Epidermal melanocyte (primary cell): Measurements from ENCODE around the gene CHD5.

ENCODE experiments used
- DNase-seq: peaks from one replicate; pipeline ENCODE4 v3.0.0; 2011; ENCODE audit warnings: low spot score; ENCODE audit not compliant: insufficient read length

Gene CHD5

DNA sequence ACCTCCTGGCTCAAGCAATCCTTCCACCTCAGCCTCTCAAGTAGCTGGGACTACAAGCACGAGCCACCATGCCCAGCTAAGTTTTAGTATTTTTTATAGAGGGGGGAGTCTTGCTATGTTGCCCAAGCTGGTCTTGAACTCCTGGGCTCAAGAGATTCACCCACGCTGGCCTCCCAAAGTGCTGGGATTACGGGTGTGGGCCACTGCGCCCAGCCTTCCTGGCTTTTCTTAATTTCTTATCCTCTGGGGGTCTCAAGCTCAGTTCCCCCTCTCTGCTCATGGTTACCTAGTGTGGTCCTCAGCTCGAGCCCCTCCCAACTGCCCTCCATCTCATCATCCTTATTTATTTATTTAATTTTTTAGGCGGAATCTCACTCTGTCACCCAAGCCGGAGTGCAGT is 22.1 kb upstream of the CHD5 start:
- no peak for DNase-seq

DNA sequence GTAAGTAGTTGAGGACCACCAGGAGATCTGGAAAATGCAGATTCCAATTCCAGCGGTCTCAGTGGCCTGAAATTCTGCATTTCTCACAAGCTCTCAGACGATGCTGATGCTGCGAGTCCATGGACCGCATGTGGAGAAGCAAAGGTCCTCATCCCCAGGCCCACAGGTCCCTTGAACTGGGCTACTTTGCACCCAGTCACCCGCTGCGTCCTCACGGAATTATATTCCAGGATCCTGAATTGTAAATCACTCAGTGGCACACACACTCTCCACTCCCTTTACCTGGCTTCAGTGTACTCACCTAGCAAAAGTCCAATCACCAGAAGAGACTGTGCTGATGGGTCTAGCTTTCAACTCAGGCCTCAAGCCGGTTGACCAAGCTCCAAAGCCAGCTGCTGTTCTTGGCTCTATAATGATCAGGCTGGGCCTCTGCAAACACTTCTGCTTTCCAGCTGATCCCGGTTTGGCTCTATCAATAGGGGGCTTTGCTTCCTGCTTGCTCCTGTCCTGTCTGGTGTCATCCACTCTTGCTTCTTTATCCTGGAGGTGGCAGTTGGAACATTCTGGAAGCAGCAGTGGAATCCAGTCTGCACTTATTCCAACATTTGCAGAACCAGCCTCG is 20.2 kb upstream of the CHD5 start:
- DNase-seq = no peak

DNA sequence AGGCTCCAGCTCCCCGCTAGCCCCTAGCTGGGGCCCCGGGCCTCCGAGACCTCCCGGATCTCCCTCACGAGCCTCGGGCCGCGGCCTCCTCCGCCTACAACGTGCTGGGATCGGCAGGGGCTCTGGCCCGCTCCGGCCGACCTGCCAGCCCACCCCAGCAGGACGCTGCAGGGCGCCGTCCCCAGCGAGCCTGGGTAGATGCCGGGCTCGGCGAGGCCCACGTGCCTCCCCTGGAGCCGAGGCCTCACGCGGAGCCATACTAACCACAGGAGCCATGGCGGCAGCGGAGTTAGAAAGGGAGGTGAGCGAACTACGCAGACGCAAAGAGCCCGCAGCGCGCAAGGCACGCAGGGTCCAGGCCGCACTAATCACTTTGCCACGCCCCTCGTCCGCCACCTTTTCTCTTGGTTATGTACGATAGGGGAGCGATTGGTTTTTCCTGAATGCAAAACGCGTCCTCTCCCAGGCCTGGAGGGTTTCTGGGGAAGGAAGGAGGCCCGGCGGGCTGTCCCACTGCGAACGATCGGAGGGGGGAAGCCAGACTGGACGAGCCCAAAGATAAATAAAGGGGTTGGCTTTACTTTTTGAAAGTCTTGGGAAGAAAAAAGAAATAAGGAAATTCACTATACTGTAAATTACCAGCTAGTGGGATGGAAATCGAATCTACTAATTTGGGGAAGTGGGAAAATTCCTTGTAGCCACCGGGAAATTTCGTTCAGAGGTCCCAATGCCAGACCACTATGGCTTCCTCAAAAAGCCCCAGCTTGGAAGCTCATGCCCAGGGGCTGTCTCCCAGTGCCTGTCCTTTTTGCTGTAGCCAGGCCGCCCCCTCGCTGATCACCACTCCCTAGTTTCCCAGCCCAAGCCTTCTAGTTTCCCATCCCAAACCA is 19.4 kb upstream of the CHD5 start, which contains the start of gene RPL22:
Gene RPL22 (minus strand): TSS at position 298 of the 890 bp plus-strand sequence. CDS start 22 bp downstream, at position 276.
- DNase-seq = peak; percentile 84

DNA sequence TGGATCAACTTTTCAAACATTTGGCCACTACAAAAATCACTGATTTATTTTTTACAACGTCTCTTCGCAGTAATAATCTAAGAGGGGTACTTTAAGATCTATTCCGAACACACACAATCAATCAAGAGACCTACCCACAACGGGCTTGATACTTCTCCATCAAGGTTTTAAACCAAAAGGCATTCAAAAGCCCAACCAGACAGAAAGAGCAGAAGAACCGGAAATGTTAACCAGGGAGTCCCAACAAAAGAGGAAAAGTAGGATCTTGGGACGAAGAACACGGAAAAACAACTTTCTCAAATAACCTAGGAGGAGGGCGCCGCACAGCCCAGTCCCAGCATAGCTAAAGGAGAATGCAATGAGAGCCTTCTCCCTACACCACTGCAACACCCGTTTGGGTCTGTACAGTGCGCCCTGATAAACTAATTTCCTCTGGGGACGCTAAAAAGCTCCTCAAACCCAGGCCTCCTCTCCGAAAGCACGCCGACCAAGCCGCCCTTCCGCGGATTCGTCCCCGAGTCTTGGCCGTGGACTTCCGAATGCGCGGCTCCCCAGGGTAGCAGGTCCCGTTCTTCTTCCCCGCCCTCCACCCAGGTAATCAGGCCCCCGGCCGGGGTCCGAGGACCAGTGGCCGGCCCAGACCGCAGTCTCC is 18.7 kb upstream of the CHD5 start:
- no peak for DNase-seq

DNA sequence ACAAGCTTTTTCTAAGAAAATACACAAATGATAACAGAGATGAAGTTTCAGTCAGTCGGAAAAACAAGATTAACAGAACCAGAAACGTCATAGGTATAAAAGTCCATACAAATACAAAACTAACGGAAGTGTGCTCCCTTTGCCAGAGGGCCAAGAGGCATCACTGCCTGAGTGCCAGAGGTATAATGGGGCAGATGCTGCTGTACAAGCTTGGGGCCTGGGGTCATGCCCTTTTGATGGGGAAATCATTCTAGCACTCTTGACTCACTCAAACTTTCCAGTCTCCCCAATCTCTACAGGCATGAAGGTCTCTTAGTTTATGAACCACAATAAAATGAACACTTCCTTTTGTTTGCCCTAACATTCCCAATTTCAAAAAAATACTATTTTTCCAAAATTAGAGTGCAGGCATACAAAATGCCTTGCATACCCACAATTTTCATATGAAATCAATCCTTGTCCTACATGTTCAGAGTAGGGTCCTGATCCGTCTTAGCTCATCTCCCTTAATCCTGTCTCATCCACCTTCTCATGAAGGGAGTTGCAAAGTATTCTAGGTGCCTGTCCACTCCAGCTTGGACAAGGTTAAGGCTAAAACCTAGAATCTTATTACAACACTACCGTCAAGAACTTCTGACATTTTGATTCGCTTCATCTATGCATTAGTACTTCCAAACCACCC is 17.8 kb upstream of the CHD5 start:
- no peak for DNase-seq

DNA sequence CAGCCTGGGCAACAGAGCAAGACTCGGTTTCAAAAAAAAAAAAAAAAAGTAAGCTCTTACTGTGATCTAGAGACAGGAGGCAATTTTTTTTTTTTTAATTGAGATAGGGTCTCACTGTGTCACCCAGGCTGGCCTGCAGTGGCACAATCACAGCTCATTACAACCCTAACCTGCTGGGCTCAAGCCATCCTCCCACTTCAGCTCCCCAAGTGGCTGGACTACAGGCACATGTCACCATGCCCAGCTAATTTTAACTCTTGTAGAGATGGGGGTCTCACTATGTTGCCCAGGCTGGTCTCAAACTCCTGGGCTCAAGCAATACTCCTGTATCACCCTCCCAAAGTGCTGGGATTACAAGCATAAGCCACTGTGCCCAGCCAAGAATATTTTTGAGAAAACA is 11.8 kb upstream of the CHD5 start:
- no peak for DNase-seq

DNA sequence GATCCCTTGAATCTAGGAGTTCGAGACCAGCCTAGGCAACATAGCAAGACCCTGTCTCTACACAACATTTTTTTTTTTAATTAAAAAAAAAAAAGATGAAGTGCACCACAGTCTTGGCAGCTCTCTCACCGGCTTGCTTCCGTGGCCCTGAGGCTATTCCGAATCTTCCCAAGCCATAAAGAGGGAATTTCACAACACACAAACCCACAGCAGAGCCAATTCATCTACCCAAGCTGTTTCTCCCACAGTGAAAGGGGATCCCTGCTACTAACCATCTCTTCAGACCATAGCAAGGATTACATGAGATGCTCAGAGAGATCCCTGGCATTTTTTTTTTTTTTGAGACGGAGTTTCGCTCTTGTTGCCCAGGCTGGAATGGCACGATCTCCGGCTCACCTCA is 8.3 kb upstream of the CHD5 start:
- DNase-seq = no peak

DNA sequence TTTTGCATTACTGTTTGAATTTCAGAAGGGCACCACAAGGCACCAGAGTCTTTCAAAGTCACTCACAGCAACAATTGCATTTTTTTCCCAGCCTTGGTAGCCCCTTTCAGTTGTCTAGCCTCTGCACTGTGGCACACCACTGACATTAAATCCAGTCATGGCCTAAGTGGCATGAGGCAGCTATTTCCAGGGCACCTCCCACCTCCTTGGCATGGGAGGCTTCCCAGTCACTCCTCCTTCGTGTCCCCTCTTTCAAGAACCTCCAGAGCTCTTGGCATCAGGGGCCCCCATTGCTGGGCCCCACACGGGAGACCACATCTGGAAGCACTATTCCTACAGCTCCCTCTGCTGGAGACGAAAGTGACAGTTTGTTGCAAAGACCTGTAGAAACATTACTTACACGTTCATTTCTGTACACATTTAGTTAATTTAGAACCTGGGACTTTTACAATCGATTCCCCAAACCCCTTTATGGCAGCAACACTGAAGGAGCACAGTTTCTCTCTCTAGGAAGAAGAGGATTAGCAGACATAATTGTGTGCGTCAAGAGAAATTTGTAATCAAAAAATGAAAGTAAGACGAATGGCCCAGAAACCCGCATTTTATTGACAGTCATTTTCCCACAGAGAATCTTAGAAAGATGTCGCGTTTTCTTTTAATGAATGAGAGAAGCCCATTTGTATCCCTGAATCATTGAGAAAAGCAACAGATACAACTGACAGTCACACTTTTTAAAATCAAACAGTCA is 5.7 kb upstream of the CHD5 start:
- peak; percentile 18 for DNase-seq

DNA sequence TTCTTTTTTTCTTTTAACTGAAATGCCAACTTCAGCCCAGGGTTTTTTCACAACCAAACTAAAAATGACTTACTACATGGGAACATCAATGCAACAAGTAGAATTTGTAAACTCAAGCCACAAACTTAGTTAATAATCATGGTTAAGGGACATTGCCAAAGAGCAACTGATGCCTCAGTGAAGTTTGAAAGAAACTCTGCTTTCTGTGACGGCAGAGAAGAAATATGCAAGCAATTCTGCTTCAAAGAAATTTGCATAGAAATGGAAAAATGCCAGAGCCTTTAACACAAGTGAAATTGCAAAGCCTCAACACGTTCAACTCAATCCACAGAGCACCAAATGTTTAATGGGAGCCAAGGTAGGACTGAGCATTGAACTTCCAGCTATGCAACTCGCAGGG is 5.0 kb upstream of the CHD5 start:
- DNase-seq = no peak

DNA sequence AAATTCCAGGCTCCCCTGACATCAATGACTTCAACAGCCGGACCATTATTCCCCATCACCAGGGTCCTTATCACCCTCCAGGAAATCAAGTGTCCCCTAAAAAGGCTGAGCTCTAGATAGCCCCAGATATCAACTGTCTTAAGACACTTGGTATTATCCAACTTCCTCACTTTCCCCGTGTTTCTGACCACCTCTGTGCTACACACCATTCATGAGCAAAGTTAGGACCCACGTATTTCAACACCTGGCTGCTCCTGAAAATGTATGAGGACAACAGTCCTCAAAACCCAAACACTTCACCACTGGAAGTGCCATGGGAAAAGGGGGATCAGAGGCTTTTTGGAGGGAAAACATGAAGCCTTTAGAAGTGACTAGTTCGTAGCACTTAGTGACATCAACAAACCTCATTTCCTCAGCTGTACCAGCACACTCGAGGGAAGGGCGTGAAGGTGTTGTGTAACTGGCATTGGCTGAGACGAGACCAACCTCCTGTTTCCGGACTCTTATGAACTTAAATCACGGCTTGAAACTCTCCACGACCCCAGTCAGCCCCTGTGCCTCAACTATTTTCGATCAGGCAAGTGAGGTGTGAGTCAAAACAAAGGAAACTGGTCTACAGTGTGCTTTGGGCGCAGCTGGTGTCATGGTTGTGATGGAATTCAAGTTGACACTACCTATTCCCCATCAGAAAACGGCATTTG is 4.1 kb upstream of the CHD5 start:
- DNase-seq = no peak

DNA sequence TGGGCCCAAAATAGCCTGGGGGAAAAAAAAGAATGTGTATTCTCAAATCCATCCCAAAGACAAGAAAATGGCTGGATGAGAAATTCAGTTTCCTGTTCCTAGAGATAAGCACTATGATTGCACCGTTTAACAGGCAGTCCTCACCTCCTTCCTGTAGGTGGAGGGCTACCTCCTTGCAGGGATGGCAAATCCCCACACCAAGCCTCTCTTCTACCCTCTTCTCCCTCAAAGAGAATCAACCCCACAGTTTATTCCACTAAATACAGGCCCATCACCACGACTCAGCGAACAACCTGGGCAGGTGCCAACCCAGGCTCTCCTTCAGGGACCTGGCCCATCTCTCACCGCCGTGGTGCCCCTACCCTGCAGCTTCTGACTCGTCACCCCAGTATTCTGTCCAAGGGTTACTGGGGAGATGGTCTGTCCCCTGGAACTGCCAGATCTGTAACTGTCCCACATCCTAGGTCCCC is 3.4 kb upstream of the CHD5 start:
- no peak for DNase-seq

DNA sequence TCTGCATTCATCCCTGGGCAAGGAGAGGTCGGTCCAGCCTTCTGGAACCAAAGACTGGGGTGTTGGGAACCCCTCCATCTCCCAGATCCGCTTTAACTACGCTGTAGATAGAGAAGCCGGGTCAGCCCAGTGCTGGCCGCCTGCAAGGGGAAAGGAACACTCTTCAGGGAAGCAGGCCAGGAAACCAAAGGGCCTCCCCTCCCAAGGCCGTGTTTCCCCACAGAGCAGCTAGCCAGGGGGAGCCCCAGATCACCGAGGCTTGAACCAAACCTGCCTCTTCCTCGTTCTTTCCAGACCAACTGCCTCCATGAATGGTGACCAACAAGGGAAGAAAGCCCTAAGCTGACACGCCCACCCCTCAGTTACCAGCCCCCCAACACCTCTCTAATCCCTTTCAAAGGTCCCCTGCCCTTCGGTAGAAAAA is 1.2 kb upstream of the CHD5 start:
- DNase-seq = no peak

DNA sequence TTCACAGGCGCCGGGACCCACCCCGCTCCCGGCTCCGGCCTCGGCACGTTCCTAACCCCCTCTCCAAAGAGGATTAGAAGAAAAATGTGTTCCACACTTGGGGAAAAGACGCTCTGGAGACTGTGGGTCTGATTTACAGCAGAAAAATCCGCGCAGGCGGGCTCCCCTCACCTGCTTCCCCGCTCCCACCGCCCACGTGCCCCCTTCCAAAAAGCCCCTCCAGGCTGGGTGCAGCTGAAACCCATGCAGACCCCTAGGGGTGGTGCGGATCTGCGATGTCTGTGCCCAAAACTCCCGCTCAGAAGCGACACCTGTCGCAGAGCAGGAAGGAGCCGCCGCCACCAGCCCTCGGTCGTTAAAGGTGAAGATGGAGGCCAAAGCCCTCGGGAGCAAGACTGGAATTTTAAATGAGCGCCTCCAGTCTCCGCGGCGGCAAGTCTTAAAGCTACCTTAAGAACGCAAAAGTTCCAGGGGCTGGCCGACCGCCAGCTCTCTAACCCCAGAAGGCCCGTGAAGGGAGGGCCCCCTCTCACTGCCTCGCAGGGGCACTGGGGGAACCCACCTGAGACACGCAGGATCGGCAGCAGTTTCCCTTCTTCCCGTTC is 688 bp upstream of the CHD5 start:
- DNase-seq = no peak

DNA sequence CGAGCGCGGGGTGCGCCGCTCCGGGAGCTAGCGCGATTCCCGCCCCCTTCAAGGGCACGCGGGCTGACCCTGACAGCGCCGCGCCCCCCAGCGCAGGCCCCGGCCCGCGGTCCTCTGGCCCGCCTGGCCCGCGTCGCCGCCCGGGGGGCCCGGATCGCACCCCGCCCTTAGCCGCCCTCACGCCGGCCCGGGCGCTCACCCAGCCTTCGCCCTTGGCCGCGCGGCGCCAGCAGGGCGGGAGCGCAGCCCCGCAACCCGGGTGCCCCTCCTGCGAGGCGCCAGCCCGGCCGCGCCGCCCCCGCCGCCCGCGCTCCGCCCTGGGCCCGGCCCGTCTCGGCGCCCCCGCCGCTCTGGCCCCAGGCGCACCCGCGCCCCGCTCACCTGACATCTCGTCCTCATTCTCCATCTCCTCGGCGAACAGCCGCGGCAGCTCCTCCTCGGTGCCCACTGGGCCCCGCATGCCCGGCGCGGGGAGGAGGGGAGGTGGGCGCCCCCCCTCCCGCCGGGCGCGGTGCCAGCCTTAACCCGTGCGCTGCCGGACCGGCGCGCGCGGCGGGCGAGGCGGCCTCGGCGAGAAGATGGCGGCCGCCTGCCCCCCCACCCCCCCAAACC is 451 bp downstream of the CHD5 start:
- no peak for DNase-seq

DNA sequence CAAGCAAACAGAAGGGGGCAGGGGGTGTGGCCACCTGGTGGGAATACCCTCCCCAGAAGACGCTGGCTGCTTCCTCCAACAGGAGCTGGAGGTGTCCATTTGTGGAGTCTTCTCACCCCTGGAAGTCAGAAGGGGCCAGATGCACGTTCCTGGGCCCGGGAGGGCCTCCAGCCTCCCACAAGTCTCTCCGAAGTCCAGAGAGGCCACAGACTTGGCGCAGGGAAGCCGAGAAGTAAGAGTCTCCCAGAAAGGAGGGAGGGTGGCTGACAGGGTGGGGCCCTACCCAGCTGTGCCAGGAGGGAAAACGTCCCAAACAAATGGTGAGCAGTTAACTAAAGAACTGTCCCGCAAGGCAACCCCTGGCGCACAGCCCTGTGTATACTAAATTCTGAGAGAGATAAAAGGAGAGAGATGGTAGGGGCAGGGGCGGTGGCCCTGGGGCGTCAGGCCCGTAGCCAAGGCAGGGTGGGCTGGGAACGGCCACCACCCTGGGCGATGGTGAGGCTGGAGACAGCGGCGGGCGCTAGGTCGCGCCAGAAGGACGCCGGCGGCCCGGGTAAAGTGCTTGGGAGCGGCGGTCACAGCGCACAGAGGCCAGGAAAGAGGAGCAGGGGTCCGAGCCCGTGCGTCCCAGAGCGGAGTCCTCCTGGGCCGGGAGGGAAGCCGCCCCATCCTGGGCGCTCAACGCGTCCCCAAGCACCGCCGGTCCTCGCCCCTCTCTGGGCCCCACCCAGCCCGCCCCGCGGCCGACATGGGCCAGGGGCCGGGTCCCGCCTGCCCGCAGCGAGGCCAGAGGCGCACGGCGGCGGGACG is 1.2 kb downstream of the CHD5 start:
- no peak for DNase-seq

DNA sequence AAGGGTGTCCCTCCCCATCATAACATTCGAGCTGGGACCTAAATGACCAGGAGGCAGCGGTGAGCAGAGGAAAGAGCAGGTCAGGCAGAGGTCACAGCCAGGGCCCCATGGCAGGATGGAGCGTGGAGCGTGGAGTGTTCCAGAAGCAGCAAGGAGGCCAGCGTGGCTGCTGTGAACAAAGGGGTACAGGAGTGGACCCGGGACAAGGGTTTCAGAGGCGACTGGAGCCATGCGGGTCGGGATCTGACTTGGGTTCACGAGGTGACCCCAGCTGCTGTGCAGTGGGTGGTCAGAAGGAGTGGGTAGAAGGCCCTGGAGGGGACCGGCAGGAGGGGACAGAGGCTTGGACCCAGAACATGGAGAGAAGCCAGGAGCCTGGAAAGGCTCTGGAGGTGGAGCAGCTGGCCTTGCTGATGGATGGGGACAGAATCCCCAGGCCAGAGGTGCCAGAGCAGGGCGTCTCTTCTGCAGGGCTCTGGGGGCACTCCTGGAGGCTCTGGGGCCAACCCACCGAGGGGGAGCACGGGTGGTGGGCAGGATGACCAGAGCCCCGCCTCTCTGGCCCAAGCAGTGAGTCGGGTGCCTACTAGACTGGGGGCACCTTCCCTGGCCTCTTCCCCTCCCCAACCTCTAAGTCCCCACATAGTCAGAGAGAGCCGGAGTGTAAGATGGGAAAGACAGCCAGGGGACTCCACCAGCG is 2.3 kb downstream of the CHD5 start:
- peak; percentile 12 for DNase-seq

DNA sequence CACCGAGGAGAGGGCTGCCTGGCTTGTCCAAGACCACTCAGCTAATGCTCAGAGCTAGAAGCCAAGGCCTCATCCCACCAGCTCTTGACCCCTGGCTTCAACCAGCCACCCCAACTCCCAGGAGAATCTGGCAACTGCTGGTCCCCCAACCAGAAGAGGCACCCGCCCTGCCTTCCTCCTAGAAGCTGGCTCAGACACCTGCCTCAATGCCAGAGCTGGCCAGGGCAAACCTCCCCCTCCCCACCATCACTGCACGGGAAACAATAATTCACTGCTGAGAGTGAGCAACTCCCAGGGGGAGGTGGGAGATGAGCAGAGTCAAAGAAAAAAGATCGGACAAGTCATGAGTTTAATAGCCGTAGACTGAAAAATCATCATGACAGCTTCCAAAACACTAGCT is 3.3 kb downstream of the CHD5 start:
- DNase-seq = peak; percentile 8

DNA sequence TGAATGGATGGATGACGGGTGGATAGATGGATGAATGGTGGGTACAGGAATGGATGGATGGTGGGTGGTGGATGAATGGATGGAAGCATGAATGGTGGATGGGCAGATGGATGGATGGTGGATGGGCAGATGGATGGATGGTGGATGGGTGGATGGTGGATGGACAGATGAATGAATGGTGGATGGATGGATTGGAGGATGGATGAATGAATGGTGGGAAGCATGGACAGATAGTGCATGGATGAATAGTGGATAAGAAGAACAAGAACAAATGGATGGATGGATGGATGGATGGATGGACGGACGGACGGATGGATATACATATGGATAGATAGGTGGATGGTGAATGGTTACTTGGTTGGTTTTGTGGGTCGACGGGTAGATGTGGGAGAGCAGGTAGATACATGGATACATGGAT is 4.7 kb downstream of the CHD5 start:
- no peak for DNase-seq
